ENCODE measurements around the gene CHID1.

Gene CHID1

GRCh38 chr11:910589-911030 is at the start of gene CHID1:
TSS of gene CHID1 (minus strand) at chr11:910810. CDS start at chr11:904816, 5,994 bp downstream.
- DNase-seq, result peak; percentile 93

- no peak for DNase-seq
Observed at GRCh38 chr11:959608-960007, 49.0 kb upstream of the CHID1 start.

GRCh38 chr11:959027-959426 is 48.4 kb upstream of the CHID1 start:
- DNase-seq, result no peak

GRCh38 chr11:958101-958500 is 47.5 kb upstream of the CHID1 start:
- DNase-seq, result no peak

- DNase-seq, result no peak
Observed at GRCh38 chr11:957212-957920, 46.8 kb upstream of the CHID1 start.

GRCh38 chr11:955154-956063 is 44.8 kb upstream of the CHID1 start:
- no peak for DNase-seq

GRCh38 chr11:954392-955153 is 44.0 kb upstream of the CHID1 start:
- no peak for DNase-seq

- no peak for DNase-seq
Observed at GRCh38 chr11:953512-953911, 42.9 kb upstream of the CHID1 start.

GRCh38 chr11:952406-953385 is 42.1 kb upstream of the CHID1 start:
- DNase-seq, result no peak

- DNase-seq, result no peak
Observed at GRCh38 chr11:951507-951906, 40.9 kb upstream of the CHID1 start.

GRCh38 chr11:947744-948143 is 37.1 kb upstream of the CHID1 start:
- no peak for DNase-seq

GRCh38 chr11:945986-946385 is 35.4 kb upstream of the CHID1 start:
- DNase-seq, result no peak

GRCh38 chr11:944711-945470 is 34.3 kb upstream of the CHID1 start:
- no peak for DNase-seq

GRCh38 chr11:942823-943222 is 32.2 kb upstream of the CHID1 start:
- DNase-seq, result no peak

GRCh38 chr11:940496-941135 is 30.0 kb upstream of the CHID1 start:
- no peak for DNase-seq

- no peak for DNase-seq
Observed at GRCh38 chr11:937841-938261, 27.2 kb upstream of the CHID1 start.

- DNase-seq, result no peak
Observed at GRCh38 chr11:936199-936598, 25.6 kb upstream of the CHID1 start.

GRCh38 chr11:934527-934926 is 23.9 kb upstream of the CHID1 start:
- no peak for DNase-seq

GRCh38 chr11:933936-934335 is 23.3 kb upstream of the CHID1 start:
- no peak for DNase-seq

GRCh38 chr11:933142-933851 is 22.7 kb upstream of the CHID1 start:
- DNase-seq, result no peak

Measured in activated CD4-positive, alpha-beta T cell treated with anti-CD3 and anti-CD28 coated beads, Interleukin-2, amount 50 U/mL, for 16 hours (primary cell).